ENCODE measurements around the gene SH3BP1. TPM values are rescaled to one million over a fixed set of nuclear protein-coding genes. Genes with fewer than 3 reads are reported as not detected.

The SH3BP1 gene
- total and polyA plus RNA-seq, 4 donors = 14.8 to 20.2 (median 18.0) TPM

GRCh38 chr22:37681001-37681424 lies 41.5 kb downstream of the SH3BP1 start:
- Histone ChIP-seq H3K4me3 (no peak overlapping the region), H3K9ac (ENCODE audit: insufficient read depth in 1 of 2, low read length in 2 of 2) (no peak overlapping the region), H3K36me3 (ENCODE audit: control insufficient read depth in 4 of 4, insufficient read depth in 4 of 4, low read length in 4 of 4) (peaks cover 0 to 7% (median 4%) of the 10 kb centered on the region in 4 donors), H3K9me3 (ENCODE audit: control insufficient read depth in 4 of 4, insufficient read depth in 3 of 4, low read length in 3 of 4) (no peaks in the 10 kb centered on the region), H3K4me1 (ENCODE audit: control insufficient read depth in 5 of 5, insufficient read depth in 5 of 5, low read length in 5 of 5) (peaks cover 0 to 8% (median 5%) of the 10 kb centered on the region in 5 donors), H3K27me3 (ENCODE audit: control insufficient read depth in 3 of 3, insufficient read depth in 3 of 3, low read length in 2 of 3) (no peaks in the 10 kb centered on the region), H3K27ac (ENCODE audit: low read depth in 1 of 2, low read length in 1 of 2) (no peak overlapping the region)
- no peak for TF ChIP-seq CTCF (IDR thresholded peaks at IDR 0.05; ENCODE audit: control extremely low read depth, extremely low read depth)
- ATAC-seq (ENCODE audit: insufficient read depth, low FRiP score) (no peak), DNase-seq (no peak)
- WGBS, 2 donors = 65 to 80% methylated on average over 2 of the region's 2 CpGs

GRCh38 chr22:37681556-37682049 lies 42.1 kb downstream of the SH3BP1 start:
- TF ChIP-seq CTCF (IDR thresholded peaks at IDR 0.05; ENCODE audit: control extremely low read depth, extremely low read depth) = peak; percentile 68
- H3K4me1 ChIP-seq (ENCODE audit: control insufficient read depth in 5 of 5, insufficient read depth in 5 of 5, low read length in 5 of 5) = peaks cover 0 to 8% (median 5%) of the 10 kb centered on the region in 5 donors
- H3K9me3 ChIP-seq (ENCODE audit: control insufficient read depth in 4 of 4, insufficient read depth in 3 of 4, low read length in 3 of 4) = no peaks in the 10 kb centered on the region
- DNase-seq (peak; percentile 73 to 76 (median 75)), ATAC-seq (ENCODE audit: insufficient read depth, low FRiP score) (no peak)
- 24 to 31% methylated on average over 6 of the region's 6 CpGs for WGBS, 2 donors
- H3K27me3 ChIP-seq (ENCODE audit: control insufficient read depth in 3 of 3, insufficient read depth in 3 of 3, low read length in 2 of 3) = no peaks in the 10 kb centered on the region
- no peak overlapping the region for H3K9ac ChIP-seq (ENCODE audit: insufficient read depth in 1 of 2, low read length in 2 of 2)
- no peak overlapping the region for H3K4me3 ChIP-seq
- no peak overlapping the region for H3K27ac ChIP-seq (ENCODE audit: low read depth in 1 of 2, low read length in 1 of 2)
- H3K36me3 ChIP-seq (ENCODE audit: control insufficient read depth in 4 of 4, insufficient read depth in 4 of 4, low read length in 4 of 4) = peaks cover 0 to 7% (median 4%) of the 10 kb centered on the region in 4 donors

GRCh38 chr22:37684803-37685615 lies 45.5 kb downstream of the SH3BP1 start:
- Histone ChIP-seq H3K27ac (ENCODE audit: low read depth in 1 of 2, low read length in 1 of 2) (no peak overlapping the region), H3K4me1 (ENCODE audit: control insufficient read depth in 5 of 5, insufficient read depth in 5 of 5, low read length in 5 of 5) (peaks cover 0 to 10% (median 4%) of the 10 kb centered on the region in 5 donors), H3K36me3 (ENCODE audit: control insufficient read depth in 4 of 4, insufficient read depth in 4 of 4, low read length in 4 of 4) (peaks cover 2 to 13% (median 9%) of the 10 kb centered on the region in 4 donors), H3K9me3 (ENCODE audit: control insufficient read depth in 4 of 4, insufficient read depth in 3 of 4, low read length in 3 of 4) (no peaks in the 10 kb centered on the region), H3K4me3 (no peak overlapping the region), H3K9ac (ENCODE audit: insufficient read depth in 1 of 2, low read length in 2 of 2) (no peak overlapping the region), H3K27me3 (ENCODE audit: control insufficient read depth in 3 of 3, insufficient read depth in 3 of 3, low read length in 2 of 3) (no peaks in the 10 kb centered on the region)
- no peak for DNase-seq
- ATAC-seq (ENCODE audit: insufficient read depth, low FRiP score) = no peak
- TF ChIP-seq CTCF (IDR thresholded peaks at IDR 0.05; ENCODE audit: control extremely low read depth, extremely low read depth) = no peak
- 80 to 81% methylated on average over 16 of the region's 16 CpGs for WGBS, 2 donors

Data from lung (tissue), 12 donors.